Activated naive CD8-positive, alpha-beta T cell treated with anti-CD3 and anti-CD28 coated beads, Interleukin-2, amount 50 U/mL, for 24 hours (primary cell): ENCODE results near the gene CD2BP2.
"Not testable (repeated sequence)": the region's sequence is repeated elsewhere in the genome, so short reads cannot be mapped to it uniquely, and the experiment has no call there.

Source experiments
- ATAC-seq: fragments of 150-1000 bp; cut with Tn5 transposase; one replicate; pipeline ENCODE4 v1.10.0; 2021
- DNase-seq: peaks from one replicate; pipeline ENCODE4 v3.0.0; 2021
- H3K27ac Mint-ChIP-seq: one replicate; pipeline ENCODE4 v1.8.0; 2021; ENCODE audit warnings: mild to moderate bottlenecking, mixed read lengths
- H3K27me3 Mint-ChIP-seq: one replicate; pipeline ENCODE4 v1.8.0; 2021; ENCODE audit warnings: mixed read lengths
- H3K36me3 Mint-ChIP-seq: one replicate; pipeline ENCODE4 v1.8.0; 2021; ENCODE audit warnings: low read depth, mixed read lengths
- H3K4me1 Mint-ChIP-seq: one replicate; pipeline ENCODE4 v1.8.0; 2021; ENCODE audit warnings: mixed read lengths
- H3K4me3 Mint-ChIP-seq: one replicate; pipeline ENCODE4 v1.8.0; 2021; ENCODE audit warnings: mild to moderate bottlenecking, moderate library complexity, mixed read lengths
- H3K9me3 Mint-ChIP-seq: one replicate; pipeline ENCODE4 v1.8.0; 2021; ENCODE audit warnings: mixed read lengths

CD2BP2 gene

DNA sequence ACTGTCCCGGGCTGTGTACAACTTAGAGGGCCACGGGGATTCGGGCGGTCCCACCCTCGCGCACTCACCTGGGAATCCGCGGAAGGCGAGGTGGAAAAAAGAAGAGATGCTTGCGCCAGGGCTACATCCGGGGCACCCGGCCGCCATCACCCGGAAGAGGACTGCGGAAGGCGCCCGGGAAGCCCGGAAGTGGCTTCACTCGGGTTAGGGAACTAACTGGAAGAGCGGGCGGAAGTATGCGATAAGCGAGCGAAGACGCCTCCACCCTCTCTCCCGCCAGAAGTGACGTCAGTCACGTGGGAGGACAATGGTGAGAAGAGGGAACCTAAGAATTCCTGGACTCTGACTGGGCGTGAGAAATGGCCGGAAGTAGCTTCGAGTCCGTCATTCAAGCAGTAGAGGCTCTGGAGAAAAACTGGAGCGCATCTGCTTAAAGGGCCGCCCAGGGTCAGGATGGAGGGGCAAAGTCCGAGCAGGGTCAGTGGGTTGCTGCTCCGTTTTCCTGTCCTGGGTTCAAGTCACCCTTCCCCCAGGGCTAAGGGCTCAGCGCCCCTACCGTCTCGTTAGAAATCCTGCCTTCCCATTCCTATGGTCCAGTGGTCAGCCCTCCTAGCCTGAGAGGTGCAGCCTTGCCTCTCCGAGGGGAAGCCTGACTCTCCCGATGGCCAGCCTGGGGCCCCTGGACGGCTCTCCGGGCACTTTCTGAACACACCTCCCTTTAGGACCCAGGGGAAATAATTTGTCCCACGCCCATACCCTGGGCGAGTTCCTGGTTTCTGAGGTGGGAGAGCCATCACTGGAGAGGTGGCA, at the start of gene CD2BP2:
TSS of gene CD2BP2 (minus strand) at position 165 of the 810 bp plus-strand sequence. CDS start 627 bp downstream, outside the sequence.
- Mint-ChIP-seq H3K4me3 (peak within 1 kb of the TSS; percentile 98), H3K4me1 (peaks cover 39% of the 10 kb centered on the region), H3K27me3 (no peaks in the 10 kb centered on the region), H3K27ac (peak within 1 kb of the TSS; percentile 94), H3K36me3 (peaks cover 29% of the 10 kb centered on the region), H3K9me3 (no peaks in the 10 kb centered on the region)
- ATAC-seq (peak; percentile 78), DNase-seq (peak; percentile 93)

DNA sequence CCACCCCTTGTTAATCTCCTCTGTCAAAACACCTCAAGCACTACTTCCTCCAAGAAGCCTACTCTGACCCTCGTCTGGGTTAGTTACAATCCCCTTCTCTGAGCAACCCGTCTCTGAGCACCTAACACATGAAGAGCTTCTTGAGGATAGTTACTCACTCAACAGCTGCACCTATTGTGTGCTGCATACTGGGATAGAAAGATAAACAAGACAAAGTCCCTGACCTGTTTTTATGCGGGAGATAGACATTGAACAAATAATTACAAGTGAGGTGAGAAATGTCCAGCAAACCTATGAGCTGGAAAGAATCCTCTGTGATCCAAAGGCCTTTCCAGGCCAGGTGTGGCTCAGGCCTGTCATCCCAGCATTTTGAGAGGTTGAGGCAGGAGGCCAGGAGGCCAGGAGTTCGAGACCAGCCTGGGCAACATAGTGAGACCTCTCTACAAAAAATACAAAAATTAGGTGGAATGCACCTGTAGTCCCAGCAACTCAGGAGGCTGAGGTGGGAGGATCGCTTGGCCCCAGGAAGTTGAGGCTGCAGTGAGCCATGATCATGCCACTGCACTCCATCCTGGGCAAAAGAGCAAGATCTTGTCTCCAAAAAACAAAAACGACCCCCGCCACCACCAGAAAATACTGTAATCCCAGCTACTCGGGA, 46.8 kb upstream of the CD2BP2 start:
- Mint-ChIP-seq H3K27ac (peak overlapping the region; percentile 32), H3K4me1 (peaks cover 50% of the 10 kb centered on the region), H3K27me3 (no peaks in the 10 kb centered on the region), H3K4me3 (peak overlapping the region; percentile 76), H3K36me3 (peaks cover 11% of the 10 kb centered on the region), H3K9me3 (no peaks in the 10 kb centered on the region)
- DNase-seq, result no peak
- ATAC-seq, result no peak

DNA sequence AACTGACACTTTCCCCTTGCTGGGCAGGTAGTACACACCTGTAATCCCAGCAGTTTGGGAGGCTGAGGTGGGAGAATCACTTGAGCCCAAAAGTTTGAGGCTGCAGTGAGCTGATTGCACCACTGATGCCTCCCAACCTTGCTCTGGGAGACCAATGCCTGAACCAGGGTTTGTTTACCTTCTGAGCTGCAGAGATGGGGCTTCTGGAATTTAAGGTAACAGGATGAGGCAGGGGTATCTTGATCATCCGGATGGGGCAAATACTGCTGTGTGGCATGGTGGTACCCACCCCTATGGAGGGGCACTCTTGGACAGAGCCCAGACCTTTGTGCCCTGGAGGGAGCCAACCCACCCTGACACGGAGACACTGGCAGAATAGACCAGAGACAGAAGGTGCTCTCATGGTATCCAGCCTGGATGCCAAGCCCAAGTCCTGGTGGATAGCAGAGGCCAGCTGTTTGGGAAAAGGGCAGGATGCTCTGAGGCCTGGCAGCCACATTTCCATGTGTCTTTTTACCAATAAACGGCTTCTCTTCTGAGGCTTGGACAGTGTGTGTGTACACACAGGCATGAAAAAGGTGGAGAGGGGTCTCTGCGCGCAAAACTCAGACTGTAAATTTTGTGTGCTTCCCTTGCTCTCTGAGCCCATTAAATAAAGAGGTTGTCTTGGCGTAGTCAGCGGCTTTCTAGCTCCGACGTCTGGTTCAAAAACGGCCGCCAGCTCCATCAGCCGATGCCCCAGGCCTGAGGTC, 44.5 kb upstream of the CD2BP2 start:
- peaks cover 54% of the 10 kb centered on the region for H3K4me1 Mint-ChIP-seq
- H3K4me3 Mint-ChIP-seq, result peak overlapping the region; percentile 76
- ATAC-seq (no peak), DNase-seq (no peak)
- H3K27me3 Mint-ChIP-seq, result no peaks in the 10 kb centered on the region
- H3K36me3 Mint-ChIP-seq, result peaks cover 15% of the 10 kb centered on the region
- peak overlapping the region; percentile 87 for H3K27ac Mint-ChIP-seq
- no peaks in the 10 kb centered on the region for H3K9me3 Mint-ChIP-seq

DNA sequence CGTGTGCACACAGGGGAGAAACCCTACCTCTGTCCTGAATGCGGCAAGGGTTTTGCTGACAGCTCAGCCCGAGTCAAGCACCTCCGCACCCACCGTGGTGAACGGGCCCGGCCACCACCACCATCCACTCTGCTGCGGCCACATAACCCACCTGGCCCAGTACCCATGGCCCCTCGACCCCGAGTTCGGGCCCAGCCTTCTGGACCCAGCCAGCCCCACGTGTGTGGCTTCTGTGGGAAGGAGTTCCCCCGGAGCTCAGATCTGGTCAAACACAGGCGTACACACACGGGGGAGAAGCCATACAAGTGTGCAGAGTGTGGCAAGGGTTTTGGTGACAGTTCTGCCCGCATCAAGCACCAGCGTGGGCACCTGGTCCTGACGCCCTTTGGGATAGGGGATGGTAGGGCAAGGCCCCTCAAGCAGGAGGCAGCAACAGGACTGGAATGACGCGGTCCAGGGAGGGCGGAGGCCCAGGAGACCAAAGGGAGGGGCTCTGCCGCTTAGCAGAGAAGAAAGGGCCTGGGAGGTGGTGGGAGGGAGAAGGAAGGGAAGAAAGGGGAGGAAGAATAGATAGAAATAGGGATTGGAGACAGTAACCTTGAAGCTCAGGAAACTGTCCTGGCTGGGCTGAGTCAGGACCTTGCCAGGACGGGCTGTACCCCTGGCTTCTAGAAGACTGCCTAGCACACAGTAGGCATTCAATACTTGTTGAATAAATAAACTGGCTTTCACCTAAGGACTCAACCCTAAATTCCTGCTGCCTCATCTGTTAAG, 43.7 kb upstream of the CD2BP2 start:
- Mint-ChIP-seq H3K4me3 (peak overlapping the region; percentile 76), H3K36me3 (peaks cover 15% of the 10 kb centered on the region), H3K9me3 (no peaks in the 10 kb centered on the region), H3K27me3 (no peaks in the 10 kb centered on the region), H3K27ac (peak overlapping the region; percentile 65), H3K4me1 (peaks cover 59% of the 10 kb centered on the region)
- DNase-seq (no peak), ATAC-seq (no peak)

DNA sequence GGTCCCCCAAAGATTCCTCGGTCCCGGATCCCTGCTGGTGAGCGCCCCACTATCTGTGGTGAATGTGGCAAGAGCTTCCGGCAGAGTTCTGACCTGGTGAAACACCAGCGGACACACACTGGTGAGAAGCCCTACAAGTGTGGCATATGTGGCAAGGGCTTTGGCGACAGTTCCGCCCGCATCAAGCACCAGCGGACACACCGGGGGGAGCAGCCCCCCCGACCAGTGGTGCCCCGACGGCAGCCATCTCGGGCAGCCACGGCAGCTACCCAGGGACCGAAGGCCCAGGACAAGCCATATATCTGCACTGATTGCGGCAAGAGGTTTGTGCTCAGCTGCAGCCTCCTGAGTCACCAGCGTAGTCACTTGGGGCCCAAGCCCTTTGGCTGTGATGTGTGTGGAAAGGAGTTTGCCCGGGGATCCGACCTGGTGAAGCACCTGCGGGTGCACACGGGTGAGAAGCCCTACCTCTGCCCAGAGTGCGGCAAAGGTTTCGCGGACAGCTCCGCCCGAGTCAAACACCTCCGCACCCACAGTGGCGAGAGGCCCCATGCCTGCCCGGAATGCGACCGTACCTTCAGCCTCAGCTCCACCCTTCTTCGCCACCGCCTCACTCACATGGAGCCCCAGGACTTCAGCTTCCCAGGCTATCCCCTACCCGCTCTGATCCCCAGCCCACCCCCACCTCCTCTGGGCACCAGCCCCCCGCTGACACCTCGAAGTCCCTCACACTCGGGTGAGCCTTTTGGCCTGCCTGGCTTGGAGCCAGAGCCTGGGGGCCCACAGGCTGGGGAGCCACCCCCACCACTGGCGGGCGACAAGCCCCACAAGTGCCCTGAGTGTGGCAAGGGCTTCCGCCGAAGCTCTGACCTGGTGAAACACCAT, 42.9 kb upstream of the CD2BP2 start:
- Mint-ChIP-seq H3K27me3 (no peaks in the 10 kb centered on the region), H3K9me3 (no peaks in the 10 kb centered on the region), H3K4me3 (no peak overlapping the region), H3K4me1 (peaks cover 59% of the 10 kb centered on the region), H3K27ac (no peak overlapping the region), H3K36me3 (peaks cover 15% of the 10 kb centered on the region)
- ATAC-seq, result no peak
- no peak for DNase-seq

DNA sequence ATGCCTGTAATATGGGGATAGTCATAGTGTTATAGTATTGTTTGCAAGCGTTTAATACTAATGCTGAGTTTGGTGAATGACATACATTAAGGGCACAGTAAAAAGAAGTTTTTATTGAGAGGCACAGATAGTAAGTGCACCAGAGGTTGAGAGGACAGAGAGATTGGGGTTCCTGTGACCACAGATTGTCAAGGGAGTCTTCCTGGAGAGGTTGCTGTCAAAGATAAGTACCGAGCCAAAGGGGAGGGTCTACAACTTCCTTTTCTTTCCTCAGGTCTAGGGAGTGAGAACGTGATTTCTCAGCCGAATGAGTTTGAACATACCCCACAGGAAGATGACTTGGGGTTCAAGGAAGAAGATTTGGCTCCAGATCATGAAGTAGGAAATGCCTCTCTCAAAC, 41.9 kb upstream of the CD2BP2 start:
- Mint-ChIP-seq H3K4me1 (peaks cover 59% of the 10 kb centered on the region), H3K27ac (no peak overlapping the region), H3K9me3 (no peaks in the 10 kb centered on the region), H3K4me3 (peak overlapping the region; percentile 85), H3K36me3 (peaks cover 15% of the 10 kb centered on the region), H3K27me3 (no peaks in the 10 kb centered on the region)
- ATAC-seq (no peak), DNase-seq (no peak)

DNA sequence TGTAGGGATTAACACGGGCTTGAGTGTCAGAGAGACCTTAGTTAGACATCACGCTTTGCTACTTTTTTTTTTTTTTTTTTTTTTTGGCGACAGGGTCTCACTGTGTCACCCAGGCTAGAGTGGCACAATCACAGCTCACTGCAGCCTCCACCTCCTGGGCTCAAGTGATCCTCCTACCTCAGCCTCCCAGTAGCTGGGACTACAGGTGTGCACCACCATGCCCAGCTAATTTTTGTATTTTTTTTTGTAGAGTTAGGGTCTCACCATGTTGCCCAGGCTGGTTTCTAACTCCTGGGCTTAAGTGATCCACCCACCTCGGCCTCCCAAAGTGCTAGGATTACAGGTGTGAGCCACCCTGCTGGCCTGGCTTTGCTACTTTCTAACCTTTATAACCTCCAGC, 41.5 kb upstream of the CD2BP2 start:
- DNase-seq, H3K27ac Mint-ChIP-seq, H3K9me3 Mint-ChIP-seq, ATAC-seq, H3K27me3 Mint-ChIP-seq: not testable (repeated sequence)
- Mint-ChIP-seq H3K36me3 (peaks cover 15% of the 10 kb centered on the region), H3K4me1 (peaks cover 57% of the 10 kb centered on the region), H3K4me3 (peak overlapping the region; percentile 85)

DNA sequence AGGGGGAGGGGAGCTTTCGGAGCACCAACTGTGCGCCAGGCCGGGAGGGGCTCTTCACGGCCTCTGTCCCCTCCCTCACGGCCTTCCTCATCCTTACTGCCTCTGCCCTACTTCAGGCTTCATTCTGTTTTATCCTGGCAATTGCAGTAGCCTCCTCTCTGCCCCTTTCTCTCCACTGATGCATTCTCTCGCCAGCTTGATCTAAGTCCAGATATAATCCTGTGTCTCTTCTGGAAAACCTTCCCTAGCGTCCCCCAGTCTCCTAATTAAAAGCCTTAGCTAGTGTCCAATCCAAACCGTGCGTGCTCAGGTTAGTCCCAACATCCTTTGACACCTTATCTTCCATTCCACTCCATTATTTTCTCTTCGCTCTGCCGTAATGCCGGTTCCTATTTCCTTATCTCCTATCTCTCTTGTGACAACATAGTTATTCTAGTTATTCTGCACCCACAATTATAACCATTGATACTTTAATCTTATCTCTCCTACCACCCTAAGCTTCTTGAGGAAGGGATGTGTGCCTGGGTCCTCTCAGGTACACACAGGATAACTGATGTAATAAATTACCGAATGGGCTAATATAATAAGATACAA, 41.0 kb upstream of the CD2BP2 start:
- ATAC-seq (peak; percentile 7), DNase-seq (no peak)
- Mint-ChIP-seq H3K9me3 (no peaks in the 10 kb centered on the region), H3K36me3 (peaks cover 15% of the 10 kb centered on the region), H3K4me3 (peak overlapping the region; percentile 85), H3K4me1 (peaks cover 53% of the 10 kb centered on the region), H3K27ac (peak overlapping the region; percentile 32), H3K27me3 (no peaks in the 10 kb centered on the region)

DNA sequence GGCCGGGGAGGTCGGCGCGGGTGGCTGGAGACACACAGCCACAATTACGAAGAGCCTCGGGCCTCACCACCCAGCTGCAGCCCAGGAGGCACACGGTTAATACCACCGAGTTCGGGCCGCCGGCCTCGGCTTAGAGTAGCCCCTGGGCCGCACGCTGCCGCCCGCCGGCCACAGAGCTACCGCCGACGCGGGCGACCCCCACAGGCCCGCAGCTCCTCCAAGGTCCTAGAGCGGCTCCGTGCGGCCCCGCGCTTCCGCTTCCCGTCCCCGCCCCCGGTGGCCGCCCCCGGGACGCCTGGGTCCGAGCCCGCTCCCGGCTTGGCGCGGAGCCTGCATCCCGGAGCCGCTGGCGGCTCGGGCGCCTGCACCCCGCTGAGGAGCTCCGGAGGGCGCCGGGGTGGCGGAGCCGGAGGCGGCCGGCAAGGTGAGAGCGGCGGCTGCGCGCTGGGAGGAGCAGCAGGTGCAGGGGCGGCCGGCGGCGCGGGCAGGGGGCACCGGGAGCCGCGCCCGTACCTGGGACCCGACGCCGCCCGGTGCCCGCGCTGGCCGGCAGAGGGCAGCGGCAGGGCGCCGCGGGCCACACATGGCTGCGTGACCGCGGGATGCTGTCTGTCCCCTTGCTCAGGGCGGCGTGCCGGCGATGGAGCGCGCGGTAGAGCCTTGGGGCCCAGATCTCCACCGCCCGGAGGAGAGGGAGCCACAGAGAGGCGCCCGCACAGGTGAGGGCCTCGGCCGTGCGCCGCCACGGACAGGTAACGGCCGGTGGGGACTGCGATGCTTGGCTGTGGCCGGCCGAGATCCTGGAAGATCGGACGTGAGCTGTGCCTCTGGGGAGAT, 40.3 kb upstream of the CD2BP2 start, which contains the start of gene ZNF48:
TSS of gene ZNF48 (plus strand) at position 266 of the 837 bp plus-strand sequence. CDS start at position 641, 375 bp downstream.
- Mint-ChIP-seq H3K4me3 (peak within 1 kb of the TSS; percentile 85), H3K36me3 (peaks cover 15% of the 10 kb centered on the region), H3K9me3 (no peaks in the 10 kb centered on the region), H3K27ac (peak within 1 kb of the TSS; percentile 68), H3K27me3 (no peaks in the 10 kb centered on the region), H3K4me1 (peaks cover 46% of the 10 kb centered on the region)
- ATAC-seq (peak; percentile 58), DNase-seq (peak; percentile 68)

DNA sequence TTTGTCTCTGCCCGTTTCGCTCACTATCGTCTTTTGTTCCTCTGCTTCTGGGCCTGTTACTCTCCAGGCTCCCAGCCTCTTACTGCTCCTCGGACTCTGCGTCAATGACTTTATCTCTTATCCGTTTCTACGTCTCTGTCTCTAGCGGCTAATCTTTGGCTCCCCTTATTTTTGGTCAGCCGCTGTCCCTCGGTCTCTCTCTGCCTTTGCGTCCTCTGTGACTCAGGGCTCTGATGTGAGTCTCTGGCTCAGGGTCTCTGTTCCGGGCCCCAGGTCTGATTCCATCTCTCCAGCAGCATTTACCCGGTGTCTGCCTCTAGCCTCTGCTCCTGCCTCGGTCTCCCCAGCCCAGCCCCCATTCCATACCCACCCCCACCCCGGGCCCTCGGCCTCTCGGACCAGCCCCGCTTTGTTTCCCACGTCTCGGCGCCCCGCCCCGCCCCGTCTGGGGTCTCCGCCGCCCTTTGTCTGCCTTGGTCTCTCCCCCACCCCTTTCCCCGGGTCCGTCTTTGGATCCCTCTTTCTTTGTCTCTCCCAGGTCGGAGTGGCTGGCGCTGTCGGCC, 39.6 kb upstream of the CD2BP2 start:
- Mint-ChIP-seq H3K27me3 (no peaks in the 10 kb centered on the region), H3K9me3 (no peaks in the 10 kb centered on the region), H3K4me3 (peak overlapping the region; percentile 85), H3K4me1 (peaks cover 39% of the 10 kb centered on the region), H3K36me3 (peaks cover 15% of the 10 kb centered on the region), H3K27ac (peak overlapping the region; percentile 68)
- DNase-seq (no peak), ATAC-seq (no peak)

DNA sequence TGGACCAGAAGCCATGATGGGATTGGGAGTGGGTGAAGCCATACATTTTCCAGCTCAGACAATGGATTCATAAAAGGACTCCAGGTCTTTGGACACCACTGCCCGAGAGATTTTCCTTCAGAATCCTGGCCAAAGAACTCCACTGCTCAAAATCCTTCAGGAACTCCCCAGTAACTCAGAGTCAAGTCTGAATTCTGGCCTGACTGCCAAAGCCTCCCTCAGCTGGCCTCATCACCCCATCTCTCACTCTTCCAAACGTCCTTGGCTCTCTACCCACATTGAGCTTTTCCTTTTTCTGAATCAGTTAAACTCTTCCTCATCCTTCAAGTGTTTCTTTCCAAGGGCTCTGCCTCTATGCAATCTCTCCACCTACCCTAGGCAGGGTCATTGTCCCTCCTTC, 28.4 kb upstream of the CD2BP2 start:
- peaks cover 17% of the 10 kb centered on the region for H3K36me3 Mint-ChIP-seq
- H3K4me3 Mint-ChIP-seq, result peak overlapping the region; percentile 90
- ATAC-seq (no peak), DNase-seq (no peak)
- H3K9me3 Mint-ChIP-seq, result no peaks in the 10 kb centered on the region
- peak overlapping the region; percentile 96 for H3K27ac Mint-ChIP-seq
- peaks cover 44% of the 10 kb centered on the region for H3K4me1 Mint-ChIP-seq
- no peaks in the 10 kb centered on the region for H3K27me3 Mint-ChIP-seq
